MM.1S (cell line): Measurements from ENCODE around the gene SH3BP4.

Experiments used
- EZH2 ChIP-seq: fragments of 300-600 bp; sonication (generic); optimal IDR thresholded peaks from 2 replicates; pipeline ENCODE3; 2017; ENCODE audit warnings: low read depth, mild to moderate bottlenecking, antibody characterized with exemption, low read length, mixed read lengths
- TF ChIP-seq, protein P1 (sequence below): fragments of 300-600 bp; sonication (generic); IDR thresholded peaks from 2 replicates; pipeline ENCODE4 v1.5.1; 2016; ENCODE audit warnings: antibody characterized with exemption, low read length, mixed read lengths

DNA sequence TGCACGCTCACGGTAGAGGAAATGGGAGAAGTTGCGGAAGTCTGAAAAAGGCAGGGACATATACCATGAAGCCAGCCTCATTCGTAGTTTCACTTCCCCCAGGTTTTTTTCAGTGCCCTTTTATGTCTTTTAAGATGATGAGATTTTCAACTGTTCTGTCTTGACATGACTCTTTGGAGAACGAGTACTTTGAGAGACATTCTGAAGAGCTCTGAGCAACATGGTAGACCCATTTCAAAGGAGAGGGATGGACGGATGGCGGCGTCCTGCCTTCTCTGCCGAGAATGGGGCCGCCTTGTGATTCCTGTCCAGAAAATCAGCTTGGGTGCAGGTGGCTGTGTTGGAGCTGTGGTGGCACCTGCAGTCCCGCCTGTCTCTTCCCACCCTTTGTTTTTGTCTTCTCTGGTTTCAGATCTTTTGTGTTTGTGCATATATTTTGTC, 41.7 kb downstream of the SH3BP4 start:
- TF ChIP-seq, protein P1, sequence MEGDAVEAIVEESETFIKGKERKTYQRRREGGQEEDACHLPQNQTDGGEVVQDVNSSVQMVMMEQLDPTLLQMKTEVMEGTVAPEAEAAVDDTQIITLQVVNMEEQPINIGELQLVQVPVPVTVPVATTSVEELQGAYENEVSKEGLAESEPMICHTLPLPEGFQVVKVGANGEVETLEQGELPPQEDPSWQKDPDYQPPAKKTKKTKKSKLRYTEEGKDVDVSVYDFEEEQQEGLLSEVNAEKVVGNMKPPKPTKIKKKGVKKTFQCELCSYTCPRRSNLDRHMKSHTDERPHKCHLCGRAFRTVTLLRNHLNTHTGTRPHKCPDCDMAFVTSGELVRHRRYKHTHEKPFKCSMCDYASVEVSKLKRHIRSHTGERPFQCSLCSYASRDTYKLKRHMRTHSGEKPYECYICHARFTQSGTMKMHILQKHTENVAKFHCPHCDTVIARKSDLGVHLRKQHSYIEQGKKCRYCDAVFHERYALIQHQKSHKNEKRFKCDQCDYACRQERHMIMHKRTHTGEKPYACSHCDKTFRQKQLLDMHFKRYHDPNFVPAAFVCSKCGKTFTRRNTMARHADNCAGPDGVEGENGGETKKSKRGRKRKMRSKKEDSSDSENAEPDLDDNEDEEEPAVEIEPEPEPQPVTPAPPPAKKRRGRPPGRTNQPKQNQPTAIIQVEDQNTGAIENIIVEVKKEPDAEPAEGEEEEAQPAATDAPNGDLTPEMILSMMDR = no peak
- TF ChIP-seq EZH2 = no peak
